Thyroid gland (tissue), 4 donors: ENCODE measurements around the gene MAPK4.

Source experiments
- CTCF ChIP-seq, 6 experiments: fragments of 200-600 bp in 3 of 6; fragments of 450-650 bp in 3 of 6; sonication (generic) in 3 of 6; IDR thresholded peaks; one replicate each; pipeline ENCODE4 v1.5.1; 2016 to 2019; ENCODE audit warnings: antibody characterized with exemption in 6 of 6, mild to moderate bottlenecking in 2 of 6, inconsistent platforms in 1 of 6, moderate library complexity in 1 of 6
- POLR2A ChIP-seq, 2 donors: fragments of 450-650 bp; IDR thresholded peaks; one replicate each; pipeline ENCODE4 v1.6.1; 2017; ENCODE audit warnings: antibody characterized with exemption in 2 of 2, mild to moderate bottlenecking in 2 of 2, moderate library complexity in 1 of 2

- TF ChIP-seq POLR2A (IDR thresholded peaks at IDR 0.05) = no peak
- TF ChIP-seq CTCF (IDR thresholded peaks at IDR 0.05) = no peak
Measured at GRCh38 chr18:50715919-50716318, 156.0 kb downstream of the MAPK4 start.
